ENCODE measurements around the gene PLA2G5. TPM values are rescaled to one million over a fixed set of nuclear protein-coding genes. Genes with fewer than 3 reads are reported as not detected.

PLA2G5 gene
- total and polyA plus RNA-seq, 2 of the 4 experiments (the other 2 are of a cell fraction) = not detected

DNA sequence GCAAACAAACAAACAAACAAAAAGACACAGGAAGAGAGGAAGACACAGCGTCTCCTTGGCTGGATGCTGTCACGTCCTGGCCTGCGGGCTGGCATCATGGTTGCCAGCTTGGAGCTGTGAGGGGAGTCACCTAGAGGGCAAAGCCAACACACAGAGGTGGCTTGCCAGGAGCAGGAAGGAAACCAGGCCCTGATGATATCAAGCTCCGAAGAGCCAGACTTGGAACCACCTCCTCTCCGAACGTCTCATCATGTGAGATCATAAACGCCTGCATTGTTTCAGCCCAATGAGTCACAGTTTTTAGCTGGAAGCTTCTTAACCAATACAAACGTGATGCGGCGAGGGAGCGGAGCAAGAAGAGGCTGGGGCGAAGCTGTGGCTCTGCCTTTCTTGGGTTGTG, 40.7 kb downstream of the PLA2G5 start:
- H3K9me3 ChIP-seq (ENCODE audit: control insufficient read depth, insufficient read depth, low read length) = no peaks in the 10 kb centered on the region
- H3K27me3 ChIP-seq (ENCODE audit: control insufficient read depth, insufficient read depth, low read length) = peaks cover 37% of the 10 kb centered on the region
- H3K27ac ChIP-seq (ENCODE audit: insufficient read depth, low read length) = no peak overlapping the region
- H3K36me3 ChIP-seq (ENCODE audit: control insufficient read depth, insufficient read depth, low read length) = no peaks in the 10 kb centered on the region
- intact Hi-C loops (cut with micrococcal nuclease) = no loop called here
- H3K14ac ChIP-seq (replicated peaks; ENCODE audit: low read depth, low read length) = no peak overlapping the region
- BruUV-seq (replicated peaks) = no TSS peak
- H3K9ac ChIP-seq (ENCODE audit: low read depth, low read length) = no peak overlapping the region
- no peak overlapping the region for H2AFZ ChIP-seq (replicated peaks; ENCODE audit: low read length, poor library complexity)
- dilution Hi-C loops (cut with HindIII; ENCODE audit: low sequenced_read_pairs, unreplicated experiment) = no loop called here
- H3K23ac ChIP-seq (ENCODE audit: low read depth, low read length) = no peak overlapping the region
- no peak overlapping the region for H2BK20ac ChIP-seq (ENCODE audit: low read depth, low read length)
- H3K9me1 ChIP-seq (ENCODE audit: insufficient read depth, low read length) = no peaks in the 10 kb centered on the region
- no peak overlapping the region for H3K18ac ChIP-seq (ENCODE audit: low read depth, low read length)
- DNase-seq (peak; percentile 61), ATAC-seq (ENCODE audit: low read depth) (0 out of 2 replicates have a peak, but pooled peaks have one; percentile 11)
- H3K79me1 ChIP-seq (ENCODE audit: low read depth in 1 of 2, low read length in 2 of 2) = no peaks in the 10 kb centered on the region
- no peak overlapping the region for H3K4me2 ChIP-seq (ENCODE audit: low read depth, low read length)
- H3K4ac ChIP-seq (ENCODE audit: low read depth, low read length) = no peak overlapping the region
- no peaks in the 10 kb centered on the region for H3K4me1 ChIP-seq (ENCODE audit: control insufficient read depth, insufficient read depth, low read length)
- POLR2A ChIA-PET (ENCODE audit: unreplicated experiment) = no interaction called here
- no peak overlapping the region for H4K8ac ChIP-seq (ENCODE audit: low read depth in 2 of 2, low read length in 2 of 2)
- no peak for TF ChIP-seq USF2 (IDR thresholded peaks at IDR 0.05; ENCODE audit: low read depth, low read length)
- TF ChIP-seq FOS (IDR thresholded peaks at IDR 0.05; ENCODE audit: low read depth, low read length) = no peak
- no peak for TF ChIP-seq SMC3 (IDR thresholded peaks at IDR 0.05; ENCODE audit: low read depth, low read length)
- TF ChIP-seq ELK1 (IDR thresholded peaks at IDR 0.05; ENCODE audit: borderline replicate concordance, low read depth, low read length) = no peak
- peak; percentile 5; the same call in 1 of the 2 replicates for TF ChIP-seq BHLHE40 (IDR thresholded peaks at IDR 0.05; ENCODE audit: low read depth, low read length)
- no peak for TF ChIP-seq CHD1 (IDR thresholded peaks at IDR 0.05; ENCODE audit: low read depth, low read length)
- TF ChIP-seq NFE2L2 (IDR thresholded peaks at IDR 0.05; ENCODE audit: low read depth, low read length) = no peak
- TF ChIP-seq POLR2A (IDR thresholded peaks at IDR 0.05; ENCODE audit: low read depth, low read length) = no peak
- H4K91ac ChIP-seq (ENCODE audit: insufficient read depth, low read depth, low read length) = no peak overlapping the region
- no peak overlapping the region for H3K4me3 ChIP-seq (ENCODE audit: insufficient read depth, low read depth, low read length)
- no peak overlapping the region for H3K56ac ChIP-seq (ENCODE audit: extremely low read depth, insufficient read depth, low read length)
- 71% methylated on average over 5 of the region's 12 CpGs; no CpG with 5 or more reads in 1 of the 2 experiments for WGBS, 2 experiments (ENCODE audit: extremely low coverage in 2 of 2, insufficient read length in 1 of 2)
- no peak overlapping the region for H2AK5ac ChIP-seq (ENCODE audit: low read depth, low read length)
- in situ Hi-C loops (cut with MboI; ENCODE audit: low sequenced_read_pairs) = no loop called here
- CTCF ChIA-PET = no interaction called here
- H2BK5ac ChIP-seq (ENCODE audit: low read depth, low read length, poor library complexity, severe bottlenecking) = no peak overlapping the region
- no peaks in the 10 kb centered on the region for H4K20me1 ChIP-seq (ENCODE audit: insufficient read depth, low read length)
- no peak overlapping the region for H2AK9ac ChIP-seq (replicated peaks; ENCODE audit: low read depth, low read length, poor library complexity)
- H4K5ac ChIP-seq (ENCODE audit: low read depth, low read length) = no peak overlapping the region
- no peak overlapping the region for H2BK120ac ChIP-seq (ENCODE audit: low read depth, low read length)
- no peak overlapping the region for H2BK15ac ChIP-seq (ENCODE audit: low read depth, low read length)

Data from IMR-90 (cell line).